H1 (cell line): ENCODE measurements around the gene LHPP. TPM values are rescaled to one million over a fixed set of nuclear protein-coding genes. Genes with fewer than 3 reads are reported as not detected.

Source experiments
- CHD2 ChIP-seq: IDR thresholded peaks from 2 replicates; pipeline ENCODE4 v1.6.1; 2012; ENCODE audit warnings: low read length, improper control_type of control experiment
- CREB1 ChIP-seq: IDR thresholded peaks from 2 replicates; pipeline ENCODE4 v1.6.1; 2012; ENCODE audit warnings: inconsistent platforms
- CTCF ChIP-seq, 3 experiments: IDR thresholded peaks; 1 replicate in 2 of 3; 2 replicates in 1 of 3; pipeline versions ENCODE4 v1.5.1 to v1.6.1; 2011; ENCODE audit warnings: low read length in 3 of 3, mild to moderate bottlenecking in 3 of 3, inconsistent platforms in 2 of 3, low read depth in 1 of 3, moderate library complexity in 1 of 3; ENCODE audit not compliant: insufficient read depth in 1 of 3; ENCODE audit errors: control extremely low read depth in 1 of 3
- NANOG ChIP-seq: IDR thresholded peaks from 2 replicates; pipeline ENCODE4 v1.6.1; 2011; ENCODE audit warnings: low read length, low read depth, mild to moderate bottlenecking, inconsistent platforms; ENCODE audit not compliant: insufficient read depth, poor library complexity, severe bottlenecking
- PHF8 ChIP-seq: fragments of 200-600 bp; sonication (generic); conservative IDR thresholded peaks from 2 replicates; pipeline ENCODE4 v1.7.1; 2012; ENCODE audit warnings: low read depth, mild to moderate bottlenecking, inconsistent platforms, low read length, moderate library complexity
- RFX5 ChIP-seq: IDR thresholded peaks from 2 replicates; pipeline ENCODE4 v1.6.1; 2011; ENCODE audit warnings: low read depth, low read length, improper control_type of control experiment, borderline replicate concordance
- RXRA ChIP-seq: IDR thresholded peaks from 2 replicates; pipeline ENCODE4 v1.6.1; 2011; ENCODE audit warnings: low read depth, mild to moderate bottlenecking, low read length, moderate library complexity; ENCODE audit not compliant: insufficient read depth
- YY1 ChIP-seq: IDR thresholded peaks from 2 replicates; pipeline ENCODE4 v1.6.1; 2011; ENCODE audit warnings: low read depth, mild to moderate bottlenecking, low read length
- polyA plus RNA-seq, 7 experiments: library from polyadenylated mRNA; depleted of rRNA in 3 of 7; stranded (reverse) in 5 of 7; unstranded in 2 of 7; fragments of >200 nt in 5 of 7; fragments of 200-250 nt in 2 of 7; gene quantifications; 1 replicate in 5 of 7; 2 replicates in 1 of 7; 4 replicates in 1 of 7; pipeline versions ENCODE4 v1.2.1 to v1.2.3, GENCODE V29; 2011 to 2013; ENCODE audit warnings: missing spikeins in 2 of 7, mixed read lengths in 2 of 7
- total RNA-seq: library from RNA; stranded (reverse); fragmentation: NEBNext Ultra II Directional; extraction: Animal tissue kit (Norgen Biotek cat#: 25700); gene quantifications from 2 replicates; pipeline ENCODE4 v1.2.1, GENCODE V29; 2021

The LHPP gene
- total and polyA plus RNA-seq, 2 of the 8 experiments (the other 6 are each of a cell fraction or from before 2014, with no cell fraction given): 26.0 to 45.0 TPM

- TF ChIP-seq CTCF (IDR thresholded peaks at IDR 0.05; ENCODE audit: control extremely low read depth in 1 of 3, insufficient read depth in 1 of 3, low read depth in 1 of 3, low read length in 3 of 3) (no peak), RFX5 (no peak), NANOG (no peak), RXRA (no peak), PHF8 (no peak), CREB1 (no peak), CHD2 (no peak), YY1 (no peak)
- TF ChIP-seq, all 59 proteins: peak for 0
Observed at GRCh38 chr10:124648131-124648475, 186.5 kb downstream of the LHPP start (continued).
